ENCODE data around the gene FBXW7.

GRCh38 chr4:152443859-152444258, 92.0 kb downstream of the FBXW7 start:
- TF ChIP-seq ZNF629 (tag by site-specific recombination; IDR thresholded peaks at IDR 0.05), result no peak
- no peak for TF ChIP-seq RBAK (tag by site-specific recombination; IDR thresholded peaks at IDR 0.05)
- no peak for TF ChIP-seq ZFP41 (tag by site-specific recombination; IDR thresholded peaks at IDR 0.05; ENCODE audit: borderline replicate concordance)
- TF ChIP-seq ZFP3 (tag by site-specific recombination; IDR thresholded peaks at IDR 0.05; ENCODE audit: low read depth), result no peak
- TF ChIP-seq YY1 (tag by site-specific recombination; IDR thresholded peaks at IDR 0.05), result no peak
- TF ChIP-seq ZNF280D (tag by site-specific recombination; IDR thresholded peaks at IDR 0.05), result no peak
- TF ChIP-seq ZNF174 (tag by site-specific recombination; IDR thresholded peaks at IDR 0.05), result no peak
- no peak for TF ChIP-seq ZNF184 (tag by site-specific recombination; IDR thresholded peaks at IDR 0.05)
- TF ChIP-seq CTCF (tag by site-specific recombination; IDR thresholded peaks at IDR 0.05), result no peak
- TF ChIP-seq ZNF704 (tag by site-specific recombination; IDR thresholded peaks at IDR 0.05), result no peak
- TF ChIP-seq ZNF585B (tag by site-specific recombination; IDR thresholded peaks at IDR 0.05), result no peak
- TF ChIP-seq ZNF391 (tag by site-specific recombination; IDR thresholded peaks at IDR 0.05; ENCODE audit: borderline replicate concordance, low read depth), result no peak
- no peak for TF ChIP-seq PRDM1 (tag by site-specific recombination; IDR thresholded peaks at IDR 0.05)
